ENCODE data around the gene RAB11FIP2. TPM values are rescaled to one million over a fixed set of nuclear protein-coding genes. Genes with fewer than 3 reads are reported as not detected.

The RAB11FIP2 gene
- total and polyA plus RNA-seq, 2 of the 8 experiments (the other 6 are each of a cell fraction or from before 2014, with no cell fraction given), result 3.1 to 12.7 TPM

DNA sequence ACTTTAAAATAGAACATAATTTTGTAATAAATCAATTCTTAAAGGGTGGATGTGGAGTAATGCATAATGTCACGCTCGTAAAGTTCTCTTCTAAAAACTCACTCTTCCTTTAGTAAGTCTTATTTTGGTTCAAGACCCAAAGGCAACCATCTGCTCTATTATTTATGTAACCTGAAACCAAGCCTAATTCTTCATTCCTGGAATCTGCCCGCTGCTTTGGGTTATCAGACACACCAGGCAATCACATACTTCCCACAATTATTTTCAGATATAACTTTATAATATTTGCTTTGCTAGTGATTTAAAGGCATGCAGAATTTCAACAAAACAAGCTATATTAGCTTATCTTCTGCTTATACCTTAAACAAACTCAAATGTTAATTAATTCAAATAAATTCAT is 39.0 kb downstream of the RAB11FIP2 start:
- TF ChIP-seq PHF8 (conservative IDR thresholded peaks at IDR 0.05; ENCODE audit: low read depth, low read length) (no peak), TAF7 (optimal IDR thresholded peaks at IDR 0.05; ENCODE audit: borderline replicate concordance, low read depth, low read length) (no peak), MAFK (IDR thresholded peaks at IDR 0.05; ENCODE audit: low read depth, low read length) (no peak), CBX5 (IDR thresholded peaks at IDR 0.05; ENCODE audit: low read depth, low read length) (no peak), SP1 (IDR thresholded peaks at IDR 0.05; ENCODE audit: low read depth, low read length) (no peak), FOSL1 (IDR thresholded peaks at IDR 0.05; ENCODE audit: insufficient read depth, low read depth, low read length) (no peak), BACH1 (IDR thresholded peaks at IDR 0.05; ENCODE audit: low read length) (no peak), TAF1 (IDR thresholded peaks at IDR 0.05; ENCODE audit: low read depth, low read length) (no peak), SAP30 (IDR thresholded peaks at IDR 0.05; ENCODE audit: insufficient read depth, insufficient replicate concordance, low read length) (no peak)

More for the DNA sequence above, 39.0 kb downstream of the RAB11FIP2 start:
- POLR2A ChIA-PET (ENCODE audit: partially characterized antibody), result no interaction called here
- CTCF ChIA-PET (ENCODE audit: partially characterized antibody), result no interaction called here
- H2BK12ac ChIP-seq (ENCODE audit: low read depth, low read length), result no peak overlapping the region
- no peak overlapping the region for H2BK20ac ChIP-seq (ENCODE audit: low read length)
- H3K4me1 ChIP-seq (replicated peaks in 1 of 4; ENCODE audit: control insufficient read depth in 3 of 4, insufficient read depth in 4 of 4, low read length in 3 of 4), result no peaks in the 10 kb centered on the region
- DNase-seq (ENCODE audit: low read depth in 1 of 2, low spot score in 2 of 2), result no peak
- no peak overlapping the region for H2AFZ ChIP-seq (ENCODE audit: low read length)
- H3K27me3 ChIP-seq (replicated peaks in 1 of 4; ENCODE audit: control insufficient read depth in 3 of 4, extremely low read depth in 1 of 4, insufficient read depth in 3 of 4, low read length in 3 of 4), result no peaks in the 10 kb centered on the region
- H3K23ac ChIP-seq (ENCODE audit: insufficient read length), result no peak overlapping the region
- H4K20me1 ChIP-seq (replicated peaks in 1 of 2; ENCODE audit: control insufficient read depth in 1 of 2, insufficient read depth in 2 of 2, low read length in 2 of 2), result no peaks in the 10 kb centered on the region
- H3K9me3 ChIP-seq (ENCODE audit: insufficient read depth in 2 of 2, low read depth in 1 of 2, low read length in 1 of 2), result no peaks in the 10 kb centered on the region
- FAIRE-seq, result no peak
- no peak overlapping the region for H3K56ac ChIP-seq (replicated peaks; ENCODE audit: insufficient read length, low read depth, low read length)
- no peak overlapping the region for H3K9ac ChIP-seq (replicated peaks in 1 of 4; ENCODE audit: extremely low read depth in 1 of 4, low read depth in 3 of 4, low read length in 3 of 4)
- no peak overlapping the region for H2BK120ac ChIP-seq (replicated peaks; ENCODE audit: low read depth, low read length)
- no peaks in the 10 kb centered on the region for H3K23me2 ChIP-seq (ENCODE audit: low read depth, low read length)
- H3K27ac ChIP-seq (ENCODE audit: low read depth, low read length), result no peak overlapping the region
- H2AK5ac ChIP-seq (ENCODE audit: low read depth, low read length), result no peak overlapping the region
- H3K14ac ChIP-seq (ENCODE audit: insufficient read length), result no peak overlapping the region
- no peak overlapping the region for H4K8ac ChIP-seq (ENCODE audit: extremely low read depth, insufficient read depth, low read length)
- peaks cover 0 to 10% (median 0%) of the 10 kb centered on the region in 4 experiments; a peak in 1 of 8 replicates for H3K36me3 ChIP-seq (ENCODE audit: control insufficient read depth in 2 of 4, insufficient read depth in 4 of 4, low read length in 3 of 4)
- H3K79me2 ChIP-seq (ENCODE audit: control insufficient read depth in 1 of 2, insufficient read depth in 2 of 2, low read length in 2 of 2), result no peaks in the 10 kb centered on the region
- WGBS, 2 experiments (ENCODE audit: extremely low coverage in 1 of 2, insufficient coverage in 1 of 2, insufficient read length in 1 of 2, insufficient replicate concordance in 2 of 2, low coverage in 1 of 2, low lambda C conversion rate in 2 of 2, missing lambda C conversion rate in 1 of 2), result 84% methylated on average over 3 of the region's 3 CpGs; no CpG with 5 or more reads in 1 of the 2 experiments
- H4K5ac ChIP-seq (ENCODE audit: insufficient read length, low read depth, low read length), result no peak overlapping the region
- H3K79me1 ChIP-seq (ENCODE audit: low read depth, low read length), result no peaks in the 10 kb centered on the region
- H2BK5ac ChIP-seq (ENCODE audit: low read depth, low read length), result no peak overlapping the region
- no peak overlapping the region for H3K4me2 ChIP-seq (ENCODE audit: insufficient read depth in 1 of 2, low read depth in 2 of 2, low read length in 2 of 2)
- H3K4ac ChIP-seq (replicated peaks; ENCODE audit: insufficient read length, low read depth, low read length), result no peak overlapping the region
- H2BK15ac ChIP-seq (ENCODE audit: low read length), result no peak overlapping the region
- no peak overlapping the region for H4K91ac ChIP-seq (replicated peaks; ENCODE audit: insufficient read length, low read length)
- no peak overlapping the region for H3K18ac ChIP-seq (ENCODE audit: extremely low read depth, low read length)
- no peak overlapping the region for H3K4me3 ChIP-seq (ENCODE audit: extremely low read depth in 1 of 4, insufficient read depth in 2 of 4, low read depth in 3 of 4, low read length in 4 of 4)
